PC-3 (cell line): ENCODE measurements around the gene DOCK4.

Experiments used
- EZH2 ChIP-seq: fragments of 300-600 bp; sonication (generic); IDR thresholded peaks from one replicate; pipeline ENCODE4 v1.6.1; 2017; ENCODE audit warnings: antibody characterized with exemption, mild to moderate bottlenecking, low read length; ENCODE audit not compliant: unreplicated experiment
- TF ChIP-seq, protein P1 (sequence below): fragments of 300-600 bp; sonication (generic); conservative IDR thresholded peaks from 2 replicates; pipeline ENCODE4 v1.5.1; 2017; ENCODE audit warnings: antibody characterized with exemption, low read depth, mild to moderate bottlenecking, low read length

DNA sequence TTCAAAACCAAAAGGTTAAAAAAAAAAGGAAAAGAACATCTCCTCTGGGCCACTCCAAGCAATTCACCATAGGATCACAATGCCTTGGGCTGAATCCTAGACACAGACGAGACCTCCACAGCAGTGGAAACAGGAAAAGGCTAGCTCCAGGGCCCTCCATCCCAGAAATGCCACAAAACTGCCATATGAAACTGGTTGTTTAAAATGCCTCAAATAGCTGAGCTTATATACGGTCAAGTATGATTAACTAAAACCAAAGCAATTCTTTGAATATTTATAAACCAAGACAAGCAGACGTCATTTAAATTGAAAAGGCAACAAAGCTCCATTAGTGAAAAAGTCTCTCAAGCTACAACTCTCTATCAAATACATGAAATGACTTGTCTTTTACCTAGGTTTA is 63.1 kb downstream of the DOCK4 start:
- TF ChIP-seq EZH2: no peak
- TF ChIP-seq, protein P1, sequence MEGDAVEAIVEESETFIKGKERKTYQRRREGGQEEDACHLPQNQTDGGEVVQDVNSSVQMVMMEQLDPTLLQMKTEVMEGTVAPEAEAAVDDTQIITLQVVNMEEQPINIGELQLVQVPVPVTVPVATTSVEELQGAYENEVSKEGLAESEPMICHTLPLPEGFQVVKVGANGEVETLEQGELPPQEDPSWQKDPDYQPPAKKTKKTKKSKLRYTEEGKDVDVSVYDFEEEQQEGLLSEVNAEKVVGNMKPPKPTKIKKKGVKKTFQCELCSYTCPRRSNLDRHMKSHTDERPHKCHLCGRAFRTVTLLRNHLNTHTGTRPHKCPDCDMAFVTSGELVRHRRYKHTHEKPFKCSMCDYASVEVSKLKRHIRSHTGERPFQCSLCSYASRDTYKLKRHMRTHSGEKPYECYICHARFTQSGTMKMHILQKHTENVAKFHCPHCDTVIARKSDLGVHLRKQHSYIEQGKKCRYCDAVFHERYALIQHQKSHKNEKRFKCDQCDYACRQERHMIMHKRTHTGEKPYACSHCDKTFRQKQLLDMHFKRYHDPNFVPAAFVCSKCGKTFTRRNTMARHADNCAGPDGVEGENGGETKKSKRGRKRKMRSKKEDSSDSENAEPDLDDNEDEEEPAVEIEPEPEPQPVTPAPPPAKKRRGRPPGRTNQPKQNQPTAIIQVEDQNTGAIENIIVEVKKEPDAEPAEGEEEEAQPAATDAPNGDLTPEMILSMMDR: no peak
